Measurements from ENCODE around the gene OR2Z1. TPM values are rescaled to one million over a fixed set of nuclear protein-coding genes. Genes with fewer than 3 reads are reported as not detected.

The OR2Z1 gene
- total and polyA plus RNA-seq, 2 experiments from 2014 or later, result not detected

DNA sequence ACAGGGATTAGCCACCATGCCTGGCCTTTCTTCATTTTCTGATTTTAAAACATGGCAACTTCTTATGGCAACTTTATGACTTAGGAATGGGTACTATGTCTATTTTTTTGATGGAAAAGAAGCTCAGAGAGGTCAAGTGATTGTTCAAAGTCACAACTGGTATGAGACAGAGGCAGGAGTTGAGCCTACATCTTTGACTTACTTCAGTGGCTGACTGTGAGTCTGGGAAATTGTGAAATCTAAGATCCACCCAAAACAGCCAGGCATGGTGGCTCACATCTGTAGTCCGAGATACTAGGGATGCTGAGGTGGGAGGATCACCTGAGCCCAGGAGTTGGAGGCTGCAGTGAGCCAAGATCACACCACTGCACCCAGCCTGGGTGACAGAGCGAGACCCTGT lies 20.5 kb upstream of the OR2Z1 start (continued):
- TF ChIP-seq, protein P1, sequence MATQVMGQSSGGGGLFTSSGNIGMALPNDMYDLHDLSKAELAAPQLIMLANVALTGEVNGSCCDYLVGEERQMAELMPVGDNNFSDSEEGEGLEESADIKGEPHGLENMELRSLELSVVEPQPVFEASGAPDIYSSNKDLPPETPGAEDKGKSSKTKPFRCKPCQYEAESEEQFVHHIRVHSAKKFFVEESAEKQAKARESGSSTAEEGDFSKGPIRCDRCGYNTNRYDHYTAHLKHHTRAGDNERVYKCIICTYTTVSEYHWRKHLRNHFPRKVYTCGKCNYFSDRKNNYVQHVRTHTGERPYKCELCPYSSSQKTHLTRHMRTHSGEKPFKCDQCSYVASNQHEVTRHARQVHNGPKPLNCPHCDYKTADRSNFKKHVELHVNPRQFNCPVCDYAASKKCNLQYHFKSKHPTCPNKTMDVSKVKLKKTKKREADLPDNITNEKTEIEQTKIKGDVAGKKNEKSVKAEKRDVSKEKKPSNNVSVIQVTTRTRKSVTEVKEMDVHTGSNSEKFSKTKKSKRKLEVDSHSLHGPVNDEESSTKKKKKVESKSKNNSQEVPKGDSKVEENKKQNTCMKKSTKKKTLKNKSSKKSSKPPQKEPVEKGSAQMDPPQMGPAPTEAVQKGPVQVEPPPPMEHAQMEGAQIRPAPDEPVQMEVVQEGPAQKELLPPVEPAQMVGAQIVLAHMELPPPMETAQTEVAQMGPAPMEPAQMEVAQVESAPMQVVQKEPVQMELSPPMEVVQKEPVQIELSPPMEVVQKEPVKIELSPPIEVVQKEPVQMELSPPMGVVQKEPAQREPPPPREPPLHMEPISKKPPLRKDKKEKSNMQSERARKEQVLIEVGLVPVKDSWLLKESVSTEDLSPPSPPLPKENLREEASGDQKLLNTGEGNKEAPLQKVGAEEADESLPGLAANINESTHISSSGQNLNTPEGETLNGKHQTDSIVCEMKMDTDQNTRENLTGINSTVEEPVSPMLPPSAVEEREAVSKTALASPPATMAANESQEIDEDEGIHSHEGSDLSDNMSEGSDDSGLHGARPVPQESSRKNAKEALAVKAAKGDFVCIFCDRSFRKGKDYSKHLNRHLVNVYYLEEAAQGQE (IDR thresholded peaks at IDR 0.05; ENCODE audit: unreplicated experiment), result no peak

- Histone ChIP-seq H3K27me3 (ENCODE audit: insufficient read depth) (peaks cover 6% of the 10 kb centered on the region), H3K27ac (ENCODE audit: low read depth) (no peak overlapping the region), H3K36me3 (ENCODE audit: insufficient read depth) (no peaks in the 10 kb centered on the region), H3K79me2 (replicated peaks; ENCODE audit: insufficient read depth) (no peaks in the 10 kb centered on the region), H3K4me3 (no peak overlapping the region), H3F3A (replicated peaks; ENCODE audit: low read depth) (no peaks in the 10 kb centered on the region), H3K4me2 (no peak overlapping the region), H3K9me2 (ENCODE audit: insufficient read depth) (no peaks in the 10 kb centered on the region), H2AFZ (no peak overlapping the region), H4K20me1 (replicated peaks; ENCODE audit: insufficient read depth) (no peaks in the 10 kb centered on the region), H3K4me1 (ENCODE audit: insufficient read depth) (no peaks in the 10 kb centered on the region)
- no peak for DNase-seq (ENCODE audit: low spot score)
- peaks cover 82% of the 10 kb centered on the region for H3K9me3 Mint-ChIP-seq
- H3K4me3 Mint-ChIP-seq, result no peak overlapping the region
- H3K4me1 Mint-ChIP-seq, result no peaks in the 10 kb centered on the region
- no peak for ATAC-seq
- H3K27me3 Mint-ChIP-seq (ENCODE audit: insufficient read depth, low read depth, poor library complexity), result peaks cover 5% of the 10 kb centered on the region
- peaks cover 13% of the 10 kb centered on the region for H3K36me3 Mint-ChIP-seq (ENCODE audit: low read depth)
- no peak overlapping the region for H3K27ac Mint-ChIP-seq
- TF ChIP-seq NANOG (IDR thresholded peaks at IDR 0.05; ENCODE audit: borderline replicate concordance) (no peak), STAT1 (IDR thresholded peaks at IDR 0.05; ENCODE audit: unreplicated experiment) (no peak), POLR2AphosphoS5 (IDR thresholded peaks at IDR 0.05; ENCODE audit: low read depth) (no peak), ZNF462 (CRISPR knock-in tag; IDR thresholded peaks at IDR 0.05) (no peak), ZNF114 (CRISPR knock-in tag; IDR thresholded peaks at IDR 0.05) (no peak), JUNB (IDR thresholded peaks at IDR 0.05; ENCODE audit: unreplicated experiment) (no peak), EZH2phosphoT487 (IDR thresholded peaks at IDR 0.05; ENCODE audit: unreplicated experiment) (no peak), ZNF331 (CRISPR knock-in tag; IDR thresholded peaks at IDR 0.05; ENCODE audit: low read depth) (no peak), EZH2 (IDR thresholded peaks at IDR 0.05; ENCODE audit: low read depth, unreplicated experiment) (no peak)
- TF ChIP-seq, protein P2, sequence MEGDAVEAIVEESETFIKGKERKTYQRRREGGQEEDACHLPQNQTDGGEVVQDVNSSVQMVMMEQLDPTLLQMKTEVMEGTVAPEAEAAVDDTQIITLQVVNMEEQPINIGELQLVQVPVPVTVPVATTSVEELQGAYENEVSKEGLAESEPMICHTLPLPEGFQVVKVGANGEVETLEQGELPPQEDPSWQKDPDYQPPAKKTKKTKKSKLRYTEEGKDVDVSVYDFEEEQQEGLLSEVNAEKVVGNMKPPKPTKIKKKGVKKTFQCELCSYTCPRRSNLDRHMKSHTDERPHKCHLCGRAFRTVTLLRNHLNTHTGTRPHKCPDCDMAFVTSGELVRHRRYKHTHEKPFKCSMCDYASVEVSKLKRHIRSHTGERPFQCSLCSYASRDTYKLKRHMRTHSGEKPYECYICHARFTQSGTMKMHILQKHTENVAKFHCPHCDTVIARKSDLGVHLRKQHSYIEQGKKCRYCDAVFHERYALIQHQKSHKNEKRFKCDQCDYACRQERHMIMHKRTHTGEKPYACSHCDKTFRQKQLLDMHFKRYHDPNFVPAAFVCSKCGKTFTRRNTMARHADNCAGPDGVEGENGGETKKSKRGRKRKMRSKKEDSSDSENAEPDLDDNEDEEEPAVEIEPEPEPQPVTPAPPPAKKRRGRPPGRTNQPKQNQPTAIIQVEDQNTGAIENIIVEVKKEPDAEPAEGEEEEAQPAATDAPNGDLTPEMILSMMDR (conservative IDR thresholded peaks at IDR 0.05; ENCODE audit: low read depth in 2 of 2), result no peak
- TF ChIP-seq, protein P3, sequence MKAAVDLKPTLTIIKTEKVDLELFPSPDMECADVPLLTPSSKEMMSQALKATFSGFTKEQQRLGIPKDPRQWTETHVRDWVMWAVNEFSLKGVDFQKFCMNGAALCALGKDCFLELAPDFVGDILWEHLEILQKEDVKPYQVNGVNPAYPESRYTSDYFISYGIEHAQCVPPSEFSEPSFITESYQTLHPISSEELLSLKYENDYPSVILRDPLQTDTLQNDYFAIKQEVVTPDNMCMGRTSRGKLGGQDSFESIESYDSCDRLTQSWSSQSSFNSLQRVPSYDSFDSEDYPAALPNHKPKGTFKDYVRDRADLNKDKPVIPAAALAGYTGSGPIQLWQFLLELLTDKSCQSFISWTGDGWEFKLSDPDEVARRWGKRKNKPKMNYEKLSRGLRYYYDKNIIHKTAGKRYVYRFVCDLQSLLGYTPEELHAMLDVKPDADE (IDR thresholded peaks at IDR 0.05), result no peak
These were observed 19.1 kb upstream of the OR2Z1 start for GRCh38 chr19:8702350-8702749.
